ENCODE measurements around the gene SZT2. TPM values are rescaled to one million over a fixed set of nuclear protein-coding genes. Genes with fewer than 3 reads are reported as not detected.
A peak's percentile ranks its signal among the peaks of the same experiment; 100 is the strongest.

The SZT2 gene
- total RNA-seq, 3 donors from 2014 or later (not counting 1 experiment from before 2014, with no cell fraction given): 103 to 128 (median 123) TPM

DNA sequence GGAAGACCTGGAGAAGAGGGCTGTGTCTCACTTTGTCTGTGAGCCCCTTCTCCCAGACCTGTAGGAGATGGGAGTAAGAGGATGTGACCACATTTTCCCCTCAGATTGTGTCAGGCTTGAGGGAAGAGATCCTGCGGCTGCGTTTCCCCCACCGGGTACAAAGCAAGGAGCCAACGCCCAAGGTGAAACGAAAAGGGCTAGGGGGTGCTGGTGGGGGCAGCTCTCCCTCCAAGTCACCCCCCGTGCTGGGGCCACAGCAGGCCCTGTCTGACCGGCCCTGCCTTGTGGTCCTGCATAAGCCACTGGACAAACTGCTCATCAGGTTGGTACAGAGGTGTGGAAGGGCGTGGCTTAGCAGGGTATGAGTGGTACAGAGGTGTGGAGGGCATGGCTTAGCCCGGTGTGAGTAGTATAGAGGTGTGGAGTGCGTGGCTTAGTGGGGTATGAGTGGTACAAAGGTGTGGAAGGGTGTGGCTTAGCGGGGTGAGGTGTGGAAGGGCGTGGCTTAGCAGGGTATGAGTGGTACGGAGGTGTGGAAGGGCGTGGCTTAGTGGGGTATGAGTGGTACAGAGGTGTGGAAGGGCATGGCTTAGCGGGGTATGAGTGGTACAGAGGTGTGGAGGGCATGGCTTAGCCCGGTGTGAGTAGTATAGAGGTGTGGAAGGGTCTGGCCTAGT is 33.4 kb downstream of the SZT2 start:
- peak overlapping the region; percentile 81 to 82 for H3K27ac Mint-ChIP-seq
- Histone ChIP-seq H3K4me3 (ENCODE audit: low read length) (no peak overlapping the region), H3K36me3 (ENCODE audit: control insufficient read depth, insufficient read depth, low read length) (peaks cover 86% of the 10 kb centered on the region), H3K9me3 (ENCODE audit: control insufficient read depth, insufficient read depth, low read length) (peaks cover 9% of the 10 kb centered on the region), H3K27me3 (ENCODE audit: control insufficient read depth, insufficient read depth, low read length) (no peaks in the 10 kb centered on the region), H3K27ac (ENCODE audit: low read length) (peak overlapping the region; percentile 48), H3K4me1 (ENCODE audit: control insufficient read depth, insufficient read depth, low read length) (peaks cover 14% of the 10 kb centered on the region)
- H3K9me3 Mint-ChIP-seq: peaks cover 5 to 8% of the 10 kb centered on the region in 2 donors
- peak in 2 of 3 donors; percentile 21 to 52 for ATAC-seq
- no peak for DNase-seq
- no peak overlapping the region for H3K4me3 Mint-ChIP-seq
- WGBS (ENCODE audit: insufficient coverage): 88% methylated on average over 16 of the region's 16 CpGs
- TF ChIP-seq, protein P1, sequence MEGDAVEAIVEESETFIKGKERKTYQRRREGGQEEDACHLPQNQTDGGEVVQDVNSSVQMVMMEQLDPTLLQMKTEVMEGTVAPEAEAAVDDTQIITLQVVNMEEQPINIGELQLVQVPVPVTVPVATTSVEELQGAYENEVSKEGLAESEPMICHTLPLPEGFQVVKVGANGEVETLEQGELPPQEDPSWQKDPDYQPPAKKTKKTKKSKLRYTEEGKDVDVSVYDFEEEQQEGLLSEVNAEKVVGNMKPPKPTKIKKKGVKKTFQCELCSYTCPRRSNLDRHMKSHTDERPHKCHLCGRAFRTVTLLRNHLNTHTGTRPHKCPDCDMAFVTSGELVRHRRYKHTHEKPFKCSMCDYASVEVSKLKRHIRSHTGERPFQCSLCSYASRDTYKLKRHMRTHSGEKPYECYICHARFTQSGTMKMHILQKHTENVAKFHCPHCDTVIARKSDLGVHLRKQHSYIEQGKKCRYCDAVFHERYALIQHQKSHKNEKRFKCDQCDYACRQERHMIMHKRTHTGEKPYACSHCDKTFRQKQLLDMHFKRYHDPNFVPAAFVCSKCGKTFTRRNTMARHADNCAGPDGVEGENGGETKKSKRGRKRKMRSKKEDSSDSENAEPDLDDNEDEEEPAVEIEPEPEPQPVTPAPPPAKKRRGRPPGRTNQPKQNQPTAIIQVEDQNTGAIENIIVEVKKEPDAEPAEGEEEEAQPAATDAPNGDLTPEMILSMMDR (IDR thresholded peaks at IDR 0.05): no peak
- H3K4me1 Mint-ChIP-seq: peaks cover 15 to 16% of the 10 kb centered on the region in 2 donors
- intact Hi-C loops (cut with micrococcal nuclease): no loop called here
- H3K27me3 Mint-ChIP-seq (ENCODE audit: low read depth in 2 of 2): no peaks in the 10 kb centered on the region
- H3K36me3 Mint-ChIP-seq: peaks cover 8% of the 10 kb centered on the region

DNA sequence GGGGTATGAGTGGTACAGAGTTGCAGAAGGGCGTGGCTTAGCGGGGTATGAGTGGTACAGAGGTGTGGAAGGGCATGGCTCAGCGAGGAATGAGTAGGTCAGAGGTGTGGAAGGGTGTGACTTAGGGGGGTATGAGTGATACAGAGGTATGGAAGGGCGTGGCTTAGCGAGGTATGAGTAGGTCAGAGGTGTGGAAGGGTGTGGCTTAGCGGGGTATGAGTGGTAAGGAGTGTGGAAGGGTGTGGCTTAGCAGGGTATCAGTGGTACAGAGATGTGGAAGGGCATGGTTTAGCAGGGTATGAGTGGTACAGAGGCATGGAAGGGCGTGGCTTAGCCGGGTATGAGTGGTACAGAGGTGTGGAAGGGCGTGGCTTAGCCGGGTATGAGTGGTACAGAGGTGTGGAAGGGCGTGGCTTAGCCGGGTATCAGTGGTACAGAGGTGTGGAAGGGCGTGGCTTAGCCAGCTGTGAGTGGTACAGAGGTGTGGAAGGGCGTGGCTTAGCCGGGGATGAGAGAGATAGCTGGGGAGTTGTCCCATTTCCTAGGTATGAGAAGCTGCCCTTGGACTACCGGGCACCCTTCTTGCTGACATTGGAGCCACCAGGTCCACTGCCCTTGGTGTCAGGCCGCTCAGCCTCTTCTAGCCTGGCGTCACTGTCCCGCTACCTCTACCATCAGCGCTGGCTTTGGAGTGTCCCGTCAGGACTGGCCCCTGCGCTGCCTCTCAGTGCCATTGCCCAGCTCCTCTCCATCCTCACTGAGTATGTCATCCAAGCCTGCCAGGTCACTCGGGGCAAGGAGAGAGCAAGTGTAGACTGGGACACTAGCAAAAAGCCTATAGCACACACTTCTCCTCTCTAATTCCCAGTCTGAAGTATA is 34.2 kb downstream of the SZT2 start:
- no peak overlapping the region for H3K4me3 Mint-ChIP-seq
- Histone ChIP-seq H3K9me3 (ENCODE audit: control insufficient read depth, insufficient read depth, low read length) (peaks cover 9% of the 10 kb centered on the region), H3K4me1 (ENCODE audit: control insufficient read depth, insufficient read depth, low read length) (peaks cover 14% of the 10 kb centered on the region), H3K27me3 (ENCODE audit: control insufficient read depth, insufficient read depth, low read length) (no peaks in the 10 kb centered on the region), H3K36me3 (ENCODE audit: control insufficient read depth, insufficient read depth, low read length) (peaks cover 86% of the 10 kb centered on the region), H3K27ac (ENCODE audit: low read length) (peak overlapping the region; percentile 48), H3K4me3 (ENCODE audit: low read length) (no peak overlapping the region)
- TF ChIP-seq, protein P1 (IDR thresholded peaks at IDR 0.05): no peak
- peak in 2 of 3 donors; percentile 12 to 34 for ATAC-seq
- H3K27me3 Mint-ChIP-seq (ENCODE audit: low read depth in 2 of 2): no peaks in the 10 kb centered on the region
- H3K4me1 Mint-ChIP-seq: peaks cover 15 to 16% of the 10 kb centered on the region in 2 donors
- peaks cover 5 to 8% of the 10 kb centered on the region in 2 donors for H3K9me3 Mint-ChIP-seq
- no peak for DNase-seq
- intact Hi-C loops (cut with micrococcal nuclease): no loop called here
- 90% methylated on average over 23 of the region's 23 CpGs for WGBS (ENCODE audit: insufficient coverage)
- peak overlapping the region; percentile 81 to 82 for H3K27ac Mint-ChIP-seq
- H3K36me3 Mint-ChIP-seq: peaks cover 8% of the 10 kb centered on the region

DNA sequence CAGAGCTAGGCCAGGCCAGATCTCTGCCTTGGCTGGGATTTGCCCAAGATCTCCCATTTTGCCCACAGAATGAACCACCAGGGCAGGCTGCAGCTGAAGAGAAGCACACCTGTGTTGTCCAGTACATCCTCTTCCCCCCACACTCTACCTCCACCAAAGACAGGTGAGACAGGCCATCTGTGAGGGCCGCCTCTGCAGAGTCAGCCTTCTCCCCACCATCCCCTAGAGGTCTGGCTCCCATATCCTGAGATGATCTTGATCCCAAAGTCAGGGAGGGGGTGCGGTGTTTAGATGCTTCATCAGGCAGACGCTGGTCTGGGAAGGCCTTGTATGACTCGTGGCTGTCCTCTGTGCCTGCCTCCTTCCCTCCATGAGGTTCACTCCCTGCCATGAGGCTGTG is 35.3 kb downstream of the SZT2 start:
- DNase-seq (no peak), ATAC-seq (no peak)
- Mint-ChIP-seq H3K4me1 (peaks cover 15 to 16% of the 10 kb centered on the region in 2 donors), H3K9me3 (peaks cover 5 to 8% of the 10 kb centered on the region in 2 donors), H3K4me3 (no peak overlapping the region), H3K27me3 (ENCODE audit: low read depth in 2 of 2) (no peaks in the 10 kb centered on the region), H3K36me3 (peaks cover 8% of the 10 kb centered on the region), H3K27ac (peak overlapping the region in 1 of 2 donors; percentile 82)
- Histone ChIP-seq H3K4me1 (ENCODE audit: control insufficient read depth, insufficient read depth, low read length) (peaks cover 14% of the 10 kb centered on the region), H3K27ac (ENCODE audit: low read length) (no peak overlapping the region), H3K4me3 (ENCODE audit: low read length) (no peak overlapping the region), H3K36me3 (ENCODE audit: control insufficient read depth, insufficient read depth, low read length) (peaks cover 86% of the 10 kb centered on the region), H3K9me3 (ENCODE audit: control insufficient read depth, insufficient read depth, low read length) (peaks cover 9% of the 10 kb centered on the region), H3K27me3 (ENCODE audit: control insufficient read depth, insufficient read depth, low read length) (no peaks in the 10 kb centered on the region)
- WGBS (ENCODE audit: insufficient coverage): 88% methylated on average over 4 of the region's 4 CpGs
- TF ChIP-seq, protein P1 (IDR thresholded peaks at IDR 0.05): no peak
- intact Hi-C loops (cut with micrococcal nuclease): no loop called here
